ENCODE data around the gene CAPRIN1.

The CAPRIN1 gene

GRCh38 chr11:34084637-34085036, 33.1 kb downstream of the CAPRIN1 start:
- no peak for TF ChIP-seq CTCF (IDR thresholded peaks at IDR 0.05)

DNA sequence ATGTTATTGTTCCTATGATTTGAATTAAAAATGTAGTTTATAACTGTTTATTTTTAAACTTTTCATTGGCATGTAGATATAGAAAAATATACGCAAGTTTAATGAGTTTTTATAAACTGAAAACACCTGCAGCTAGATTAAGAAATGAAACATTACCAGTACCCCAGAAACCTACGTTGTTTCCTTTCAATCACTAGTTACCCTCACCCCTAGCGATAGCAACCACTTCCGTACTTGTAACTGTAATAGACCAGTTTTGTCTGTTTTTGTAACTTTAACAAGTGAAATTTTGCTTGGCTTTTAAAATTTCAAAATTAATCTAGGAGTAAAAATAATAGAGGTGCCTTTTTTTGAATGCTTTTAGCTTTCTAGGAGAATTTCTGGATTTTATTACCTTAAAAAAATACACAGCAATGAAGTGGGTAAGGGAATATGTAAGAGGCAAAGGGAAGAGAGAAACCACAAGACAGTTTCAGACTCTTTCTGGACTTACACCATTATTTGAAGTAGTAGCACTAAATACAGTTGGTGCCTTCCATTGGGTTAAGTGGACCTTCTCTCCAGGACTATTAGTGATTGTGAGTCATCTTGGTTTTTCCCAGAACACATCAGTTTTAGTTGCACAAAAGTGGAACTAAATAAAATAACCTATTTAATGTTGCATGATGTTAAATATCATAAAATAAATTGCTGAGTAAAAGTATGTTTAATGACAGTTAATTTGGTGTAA, 35.2 kb downstream of the CAPRIN1 start:
- no peak for TF ChIP-seq CTCF (IDR thresholded peaks at IDR 0.05)

DNA sequence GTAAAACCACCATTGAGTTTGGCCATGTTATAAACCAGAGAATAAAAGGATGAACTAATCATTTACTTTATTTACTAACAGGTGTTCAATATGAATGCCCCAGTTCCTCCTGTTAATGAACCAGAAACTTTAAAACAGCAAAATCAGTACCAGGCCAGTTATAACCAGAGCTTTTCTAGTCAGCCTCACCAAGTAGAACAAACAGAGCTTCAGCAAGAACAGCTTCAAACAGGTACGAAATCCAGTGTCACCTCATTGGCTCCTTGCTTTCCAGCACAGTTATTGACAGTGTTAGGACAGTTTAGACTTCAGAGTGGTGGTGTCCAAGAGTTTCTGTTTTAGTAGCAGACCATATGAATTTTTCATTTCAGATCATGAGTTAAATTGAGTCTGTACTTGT, 40.3 kb downstream of the CAPRIN1 start:
- TF ChIP-seq CTCF (IDR thresholded peaks at IDR 0.05): no peak

GRCh38 chr11:34098813-34099212, 47.3 kb downstream of the CAPRIN1 start:
- no peak for TF ChIP-seq CTCF (IDR thresholded peaks at IDR 0.05)

DNA sequence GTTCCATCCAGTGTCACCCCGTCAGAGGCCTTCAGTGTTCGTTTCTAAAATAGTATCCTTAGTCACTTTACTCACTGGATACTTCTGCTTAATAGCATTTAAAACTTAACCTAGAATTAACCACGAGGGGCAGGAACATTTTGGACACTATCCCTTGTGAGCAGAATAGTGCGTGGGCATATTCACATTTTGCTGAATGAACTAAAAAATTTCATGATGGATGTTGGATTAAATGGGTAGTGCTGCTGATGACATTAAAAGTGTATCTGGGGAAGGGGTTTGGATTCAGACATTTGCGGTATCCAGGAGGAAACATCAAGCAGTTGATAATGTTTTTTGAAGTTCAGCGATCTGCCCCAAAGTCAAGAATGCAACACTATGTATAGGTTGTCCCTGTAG, 53.1 kb downstream of the CAPRIN1 start:
- TF ChIP-seq CTCF (IDR thresholded peaks at IDR 0.05): no peak

GRCh38 chr11:34105079-34105956, 53.8 kb downstream of the CAPRIN1 start, which contains the start of gene NAT10:
Gene NAT10, plus strand, starts transcription at chr11:34105629. Its CDS starts 2,597 bp downstream, at chr11:34108226.
- peak; percentile 15; the same call in 1 of the 2 replicates for TF ChIP-seq CTCF (IDR thresholded peaks at IDR 0.05)

- TF ChIP-seq CTCF (IDR thresholded peaks at IDR 0.05): no peak
Measured at GRCh38 chr11:34105957-34106504, 54.5 kb downstream of the CAPRIN1 start.

All from LNCAP (cell line).